HepG2 (cell line): ENCODE results near the gene USF1. TPM values are rescaled to one million over a fixed set of nuclear protein-coding genes. Genes with fewer than 3 reads are reported as not detected.

ENCODE experiments used
- DRAP1 ChIP-seq: IDR thresholded peaks from 2 replicates; pipeline ENCODE4 v1.6.1; 2016; ENCODE audit warnings: missing genetic modification reagents, missing compliant biosample characterization
- FOXP4 ChIP-seq: sonication (generic); formaldehyde crosslinking; IDR thresholded peaks from 2 replicates; pipeline ENCODE4 v1.4.0; 2020; ENCODE audit warnings: missing genetic modification reagents
- GTF2F1 ChIP-seq: fragments of 150-350 bp; IDR thresholded peaks from 2 replicates; pipeline ENCODE4 v1.6.1; 2014; ENCODE audit warnings: low read length
- PBX3 ChIP-seq: sonication (generic); formaldehyde crosslinking; IDR thresholded peaks from 2 replicates; pipeline ENCODE4 v1.8.1; 2023; ENCODE audit warnings: missing genetic modification reagents, inconsistent platforms, borderline replicate concordance
- RBM22 ChIP-seq: fragments of 200-400 bp; formaldehyde crosslinking; optimal IDR thresholded peaks from 2 replicates; pipeline ENCODE3; 2017; ENCODE audit warnings: mild to moderate bottlenecking, low read length, moderate library complexity
- RFX3 ChIP-seq: IDR thresholded peaks from 2 replicates; pipeline ENCODE4 v1.6.1; 2016; ENCODE audit warnings: missing biosample characterization, missing genetic modification reagents
- SCMH1 ChIP-seq: sonication (generic); formaldehyde crosslinking; IDR thresholded peaks from 2 replicates; pipeline ENCODE4 v1.9.0; 2021; ENCODE audit warnings: missing genetic modification reagents, mild to moderate bottlenecking, borderline replicate concordance
- TCF7L2 ChIP-seq: IDR thresholded peaks from 2 replicates; pipeline ENCODE4 v1.6.1; 2011; ENCODE audit warnings: mild to moderate bottlenecking, low read depth, low read length, moderate library complexity
- TRAFD1 ChIP-seq: sonication (generic); formaldehyde crosslinking; IDR thresholded peaks from 2 replicates; pipeline ENCODE4 v1.5.1; 2020; ENCODE audit warnings: missing genetic modification reagents, mild to moderate bottlenecking, borderline replicate concordance
- ZNF232 ChIP-seq: sonication (generic); formaldehyde crosslinking; IDR thresholded peaks from 2 replicates; pipeline ENCODE4 v1.4.0; 2020; ENCODE audit warnings: missing genetic modification reagents, borderline replicate concordance
- ZNF33A ChIP-seq: sonication (generic); formaldehyde crosslinking; IDR thresholded peaks from 2 replicates; pipeline ENCODE4 v1.5.1; 2020; ENCODE audit warnings: missing genetic modification reagents, mild to moderate bottlenecking, moderate library complexity, borderline replicate concordance
- ZNF451 ChIP-seq: sonication (generic); formaldehyde crosslinking; IDR thresholded peaks from 2 replicates; pipeline ENCODE4 v1.5.0; 2020; ENCODE audit warnings: mild to moderate bottlenecking, missing genetic modification reagents
- ZNF543 ChIP-seq: sonication (generic); formaldehyde crosslinking; IDR thresholded peaks from 2 replicates; pipeline ENCODE4 v1.4.0; 2020; ENCODE audit warnings: mild to moderate bottlenecking, missing genetic modification reagents
- ZNF646 ChIP-seq: sonication (generic); formaldehyde crosslinking; IDR thresholded peaks from 2 replicates; pipeline ENCODE4 v1.9.0; 2021; ENCODE audit warnings: mild to moderate bottlenecking, missing genetic modification reagents
- ZNF768 ChIP-seq: sonication (generic); formaldehyde crosslinking; IDR thresholded peaks from 2 replicates; pipeline ENCODE4 v1.4.0; 2020; ENCODE audit warnings: missing genetic modification reagents
- polyA plus RNA-seq, 8 experiments: library from polyadenylated mRNA; depleted of rRNA in 3 of 8; stranded (reverse) in 7 of 8; unstranded in 1 of 8; fragments of >200 nt; fragmentation: Illumina TruSeq in 4 of 8; extraction: Trizol in 4 of 8; gene quantifications; 2 replicates each; pipeline versions ENCODE4 v1.2.1 to v1.2.3, GENCODE V29; 2011 to 2016; ENCODE audit warnings: low read depth in 4 of 8, missing spikeins in 1 of 8, mixed read lengths in 1 of 8; ENCODE audit not compliant: insufficient read depth in 1 of 8
- total RNA-seq, 5 experiments: library from RNA; depleted of rRNA; stranded (reverse); fragments of >200 nt; fragmentation: Illumina TruSeq; extraction: Trizol; gene quantifications; 2 replicates each; pipeline ENCODE4 v1.2.3, GENCODE V29; 2016; ENCODE audit warnings: low read depth in 1 of 5

Gene USF1
- total and polyA plus RNA-seq, 2 of the 13 experiments (the other 11 are each of a cell fraction or from before 2014, with no cell fraction given) = 26.9 to 39.4 TPM

GRCh38 chr1:161013488-161014230, 32.1 kb downstream of the USF1 start (continued):
- no peak for TF ChIP-seq RFX3 (CRISPR knock-in tag)
- TF ChIP-seq FOXP4 (CRISPR knock-in tag) = peak; percentile 94
- no peak for TF ChIP-seq ZNF232 (CRISPR knock-in tag)
- no peak for TF ChIP-seq PBX3
- peak; percentile 83 for TF ChIP-seq DRAP1
- TF ChIP-seq TCF7L2 = no peak
- TF ChIP-seq TRAFD1 (CRISPR knock-in tag) = no peak
- peak; percentile 48; the same call in 1 of the 2 replicates for TF ChIP-seq ZNF33A
- no peak for TF ChIP-seq GTF2F1
- TF ChIP-seq ZNF451 (CRISPR knock-in tag) = peak; percentile 81; the same call in 1 of the 2 replicates
- TF ChIP-seq SCMH1 (CRISPR knock-in tag) = no peak
- TF ChIP-seq ZNF646 (CRISPR knock-in tag) = peak; percentile 97
- no peak for TF ChIP-seq ZNF768 (CRISPR knock-in tag)
- peak; percentile 76; the same call in 1 of the 2 replicates for TF ChIP-seq ZNF543 (CRISPR knock-in tag)
- TF ChIP-seq RBM22 = no peak
